ENCODE measurements around the gene KCNQ1.

The KCNQ1 gene

DNA sequence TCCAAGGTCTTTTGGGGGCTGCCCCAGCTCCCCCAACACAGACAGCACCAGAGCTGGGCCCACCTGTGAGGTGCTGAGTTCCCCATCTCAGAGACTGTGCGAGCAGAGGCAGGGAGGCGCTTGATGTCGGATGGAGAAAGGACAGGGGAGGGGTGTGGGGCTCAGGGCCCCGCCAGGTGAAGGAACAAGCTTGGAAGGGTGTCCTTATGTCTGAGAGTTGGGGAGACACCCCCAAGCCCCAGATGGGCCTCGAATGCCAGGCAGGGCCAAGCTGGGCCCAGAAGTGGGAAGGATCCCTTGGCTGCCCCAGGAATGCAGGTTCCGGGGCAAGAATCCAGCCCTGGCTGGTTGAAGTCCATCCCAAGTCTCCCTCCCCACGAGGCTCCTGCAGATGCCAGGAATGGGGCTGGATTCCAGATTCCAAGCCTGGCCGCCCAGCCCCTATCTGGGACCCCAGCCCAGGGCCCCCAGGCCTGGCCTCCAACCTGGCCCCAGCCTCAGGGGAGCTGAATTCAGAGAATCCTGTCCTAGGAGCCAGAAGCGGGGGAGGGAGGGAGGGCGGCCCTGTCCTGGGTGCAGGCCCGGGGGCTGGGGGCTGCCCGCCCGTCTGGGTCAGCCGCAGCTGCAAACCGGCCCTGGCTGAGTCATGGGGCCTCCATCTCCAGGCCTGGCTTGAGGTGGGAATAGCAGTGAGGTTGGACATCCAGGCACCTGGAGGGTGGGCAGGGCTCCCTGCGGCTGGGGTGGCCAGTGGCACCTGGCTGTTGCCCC, 389.9 kb downstream of the KCNQ1 start:
- H3K4me3 ChIP-seq (ENCODE audit: low read depth, low read length) = no peak overlapping the region
- DNase-seq (ENCODE audit: low read depth) = no peak

DNA sequence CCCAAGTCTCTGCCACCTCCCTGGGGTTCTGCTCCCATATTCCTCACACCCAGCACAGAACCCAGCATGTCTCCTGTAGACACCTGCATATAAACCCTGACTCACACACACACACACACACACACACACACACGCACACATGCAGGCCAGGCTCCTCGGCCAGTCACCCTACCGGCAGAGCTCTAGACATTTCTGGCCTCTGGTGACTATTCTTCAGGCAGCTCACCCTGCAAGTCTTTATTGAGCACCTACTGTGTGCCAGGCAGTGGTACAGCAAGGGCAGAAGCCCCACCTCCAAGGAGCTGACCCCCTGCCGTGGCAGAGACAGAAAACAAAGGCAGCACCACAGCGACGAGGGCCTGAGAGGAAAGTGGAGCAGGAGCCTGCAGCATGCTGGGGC, 390.5 kb downstream of the KCNQ1 start:
- DNase-seq (ENCODE audit: low read depth) = no peak
- H3K4me3 ChIP-seq (ENCODE audit: low read depth, low read length) = no peak overlapping the region

DNA sequence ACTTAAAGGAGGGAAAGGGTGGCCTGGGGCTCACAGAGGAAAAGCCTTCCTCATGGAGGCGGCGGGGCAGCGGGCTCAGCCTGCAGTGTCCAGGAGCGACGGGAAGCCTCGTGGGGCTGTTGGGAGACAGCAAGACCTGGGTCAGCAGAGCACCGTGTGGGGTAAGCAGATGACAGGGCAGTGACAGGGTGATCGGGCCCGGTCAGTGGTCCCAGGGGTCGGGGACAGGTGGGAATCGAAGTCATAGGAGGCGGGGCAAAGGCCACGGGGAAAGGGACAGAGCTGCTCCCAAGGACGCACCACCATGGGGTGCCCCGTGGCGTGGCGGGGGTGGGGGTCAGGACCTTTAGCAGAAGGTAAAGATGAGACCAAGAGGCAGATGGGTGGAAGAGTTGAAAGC, 390.9 kb downstream of the KCNQ1 start:
- H3K4me3 ChIP-seq (ENCODE audit: low read depth, low read length) = no peak overlapping the region
- DNase-seq (ENCODE audit: low read depth) = no peak

DNA sequence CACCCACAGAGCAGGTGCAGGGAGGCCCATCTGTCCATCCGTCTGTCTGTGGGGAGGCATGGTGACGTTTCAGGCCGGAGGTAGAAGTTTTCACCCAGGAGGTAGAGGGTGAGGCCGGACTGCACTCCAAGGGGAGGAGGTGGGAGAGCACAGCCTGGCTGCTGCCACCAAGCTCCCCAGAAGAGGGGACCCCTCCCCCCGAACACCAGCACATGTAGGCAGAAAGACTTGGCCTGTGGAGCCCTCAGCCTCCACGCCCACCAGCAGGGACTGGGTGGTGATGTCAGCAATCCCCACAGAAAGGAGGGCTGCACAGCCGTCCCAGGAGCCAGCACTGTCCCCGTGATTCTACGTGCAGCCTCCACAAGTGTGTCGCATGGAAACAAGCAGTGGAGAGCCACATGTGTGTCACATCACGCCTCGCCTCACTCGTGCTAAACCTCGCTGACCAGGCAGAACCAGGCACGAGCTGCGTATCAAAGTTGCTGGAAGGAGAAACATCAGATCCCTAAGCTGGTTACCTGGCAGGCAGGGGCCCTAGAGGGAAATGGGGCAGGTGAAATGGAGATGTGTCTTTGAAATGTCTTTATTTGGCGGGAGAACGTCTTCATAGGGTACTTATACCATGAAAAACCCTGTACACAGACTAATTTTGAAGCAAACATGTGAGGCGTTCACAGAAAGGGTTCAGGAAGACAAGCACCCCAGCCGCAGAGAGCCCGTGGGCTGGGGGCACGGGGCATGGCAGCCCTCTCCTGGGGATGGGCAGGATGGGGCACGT, 391.7 kb downstream of the KCNQ1 start:
- H3K4me3 ChIP-seq (ENCODE audit: low read depth, low read length) = no peak overlapping the region
- no peak for DNase-seq (ENCODE audit: low read depth)

DNA sequence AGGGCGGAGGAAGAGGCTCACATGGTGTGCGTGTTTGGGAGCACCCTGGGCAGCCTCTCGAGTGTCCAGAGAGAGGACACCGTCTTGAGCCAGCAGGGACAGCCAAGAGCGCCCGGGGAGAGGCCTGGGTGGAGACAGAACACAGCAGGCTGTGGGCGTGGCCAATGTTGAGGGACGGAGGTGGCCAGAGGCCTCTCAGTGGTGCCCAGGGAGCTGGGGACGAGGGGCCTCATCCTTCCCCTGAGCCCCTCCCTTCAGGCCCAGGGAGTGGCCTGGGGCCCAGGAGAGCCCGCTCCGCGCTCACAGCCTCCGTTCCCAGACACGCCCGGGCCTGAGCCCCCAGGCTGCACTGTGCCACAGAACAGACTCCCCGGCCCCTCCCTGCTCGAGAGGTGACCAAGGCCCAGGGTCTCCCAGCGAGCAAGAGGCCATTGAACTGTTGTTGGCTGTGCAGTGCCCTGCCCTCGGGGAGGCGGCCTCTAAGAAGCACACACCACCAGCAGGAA, 392.3 kb downstream of the KCNQ1 start:
- no peak for DNase-seq (ENCODE audit: low read depth)
- H3K4me3 ChIP-seq (ENCODE audit: low read depth, low read length) = no peak overlapping the region

DNA sequence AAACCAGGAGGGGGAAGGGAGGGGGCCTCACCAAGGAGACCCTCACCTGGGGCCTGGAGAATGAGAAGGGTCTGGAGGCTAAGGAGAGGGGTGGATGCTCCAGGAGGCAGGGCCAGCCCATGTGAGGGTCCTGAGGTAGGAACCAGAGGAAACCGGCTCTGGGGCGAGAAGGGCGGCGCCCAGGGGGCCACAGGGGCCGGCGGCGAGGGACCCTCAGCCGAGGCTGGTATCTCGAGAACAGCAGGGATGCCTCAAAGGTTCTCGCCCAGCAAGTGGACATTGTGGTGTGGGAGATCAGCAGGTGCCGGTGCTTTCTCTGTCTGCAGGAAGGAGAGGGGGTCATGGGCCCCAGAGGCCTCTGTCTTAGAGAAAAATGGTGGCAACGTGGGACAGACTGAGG, 392.8 kb downstream of the KCNQ1 start:
- DNase-seq (ENCODE audit: low read depth) = no peak
- H3K4me3 ChIP-seq (ENCODE audit: low read depth, low read length) = no peak overlapping the region

DNA sequence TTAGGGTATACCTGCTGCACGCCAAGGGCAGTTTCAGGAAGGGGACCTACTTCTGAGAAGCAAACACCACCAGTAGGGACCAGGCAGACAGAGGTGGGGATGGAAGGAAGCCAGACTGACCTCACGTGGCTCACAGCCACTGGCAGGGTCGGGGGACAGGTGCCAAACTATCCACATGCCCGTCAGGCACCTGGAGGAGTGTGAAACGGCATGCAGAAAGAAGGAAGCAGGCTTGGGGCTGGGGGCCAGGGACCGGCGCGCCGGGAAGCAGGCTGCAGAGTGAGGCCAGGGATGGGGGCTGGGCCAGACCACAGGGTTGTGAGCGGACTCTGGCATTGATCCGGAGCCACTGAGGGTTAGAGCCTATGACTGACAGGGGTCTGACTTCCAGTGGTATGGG, 393.3 kb downstream of the KCNQ1 start:
- H3K4me3 ChIP-seq (ENCODE audit: low read depth, low read length) = no peak overlapping the region
- no peak for DNase-seq (ENCODE audit: low read depth)

DNA sequence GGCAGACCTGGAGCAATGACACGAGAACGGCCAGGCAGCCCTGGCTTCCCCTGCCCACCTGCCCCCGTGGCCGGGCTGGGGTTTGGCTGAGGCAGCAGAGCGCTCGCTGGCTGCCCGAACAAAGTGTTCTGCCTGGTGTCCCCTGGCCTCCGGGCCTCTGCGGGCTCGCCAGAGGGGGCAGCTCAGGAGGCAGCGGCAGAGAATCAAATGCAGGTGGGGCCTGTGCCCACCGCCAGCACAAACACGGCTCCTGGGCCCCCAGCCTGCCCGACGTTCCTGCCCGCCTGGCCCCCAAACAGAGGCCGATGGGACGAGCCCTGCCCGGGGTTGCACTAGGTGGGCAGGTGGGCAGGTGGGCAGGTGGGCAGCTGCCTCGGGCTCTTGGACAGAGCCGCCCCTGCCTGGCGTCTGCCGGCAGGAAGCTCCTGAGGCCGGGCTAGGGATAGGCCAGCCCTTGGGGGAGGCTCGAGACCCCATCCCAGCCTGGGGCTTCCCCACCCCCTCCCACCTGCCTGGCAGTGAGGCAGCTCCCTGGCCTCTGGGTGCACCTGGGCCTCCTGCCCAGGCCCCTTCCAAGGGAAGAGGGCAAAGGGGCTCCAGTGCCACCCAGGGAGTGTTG, 394.0 kb downstream of the KCNQ1 start:
- H3K4me3 ChIP-seq (ENCODE audit: low read depth, low read length) = no peak overlapping the region
- DNase-seq (ENCODE audit: low read depth) = no peak

DNA sequence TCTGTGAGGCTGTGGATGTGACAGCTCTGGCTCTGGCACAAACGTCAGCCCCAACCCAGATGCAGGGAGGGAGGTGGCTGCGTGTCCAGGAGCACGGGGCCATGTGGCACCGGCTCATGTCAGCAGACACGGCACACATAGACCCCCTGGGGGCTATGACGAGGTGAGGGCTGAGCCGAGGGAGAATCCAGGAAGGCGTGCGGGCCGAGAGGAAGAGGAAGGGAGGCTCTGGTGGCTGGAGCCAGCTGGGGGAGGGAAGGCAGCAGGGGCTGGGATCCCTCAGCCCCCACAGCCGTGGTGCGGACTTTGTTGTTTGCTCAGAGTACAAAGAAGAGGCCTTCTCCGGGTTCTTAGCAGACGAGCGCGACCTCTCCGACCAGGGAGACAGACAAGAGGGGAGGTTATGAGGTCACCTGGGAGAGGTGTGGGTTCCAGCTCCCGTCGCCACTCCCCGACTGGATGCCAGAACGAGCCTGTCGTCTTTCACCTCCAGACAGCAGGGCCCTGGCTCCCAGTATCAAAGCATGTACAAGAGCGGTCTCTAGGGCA, 394.7 kb downstream of the KCNQ1 start:
- no peak overlapping the region for H3K4me3 ChIP-seq (ENCODE audit: low read depth, low read length)
- DNase-seq (ENCODE audit: low read depth) = no peak

DNA sequence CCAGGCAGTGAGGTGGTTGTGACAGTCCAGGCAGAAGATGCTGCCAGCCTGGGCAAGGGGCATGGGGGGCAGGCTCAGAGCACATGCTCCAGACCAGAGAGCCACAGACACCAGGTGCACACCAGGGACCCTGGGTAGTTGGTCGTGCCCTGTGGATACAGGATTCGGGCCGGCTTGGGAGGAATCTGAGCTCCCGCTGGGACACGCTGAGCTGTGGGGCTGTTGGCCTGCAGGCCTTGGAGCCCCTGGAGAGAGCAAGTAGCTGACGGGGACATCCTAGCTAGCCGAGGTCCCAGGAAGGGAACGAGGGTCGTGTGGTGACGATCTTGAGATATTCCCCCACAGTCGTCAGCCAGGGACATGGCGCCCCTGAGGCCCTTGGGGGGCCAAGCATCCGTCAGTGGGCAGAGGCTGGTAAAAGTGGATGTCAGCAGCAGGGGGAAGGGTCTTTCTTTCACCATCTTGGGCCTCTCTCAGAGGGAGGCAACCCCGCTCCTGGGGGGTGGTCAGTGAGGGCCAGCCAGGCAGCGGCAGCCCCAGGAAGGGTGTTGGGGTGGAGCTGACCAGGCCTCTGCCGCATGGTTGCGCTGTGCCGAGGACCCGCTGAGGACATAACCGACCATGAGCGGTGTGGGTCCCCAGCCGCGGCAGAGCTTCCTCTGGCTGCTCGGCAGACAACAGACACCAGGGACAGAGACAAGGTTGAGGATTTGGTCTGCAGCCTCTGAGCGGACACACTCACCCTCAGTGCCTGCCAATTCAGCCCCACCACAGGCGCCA, 396.8 kb downstream of the KCNQ1 start:
- no peak overlapping the region for H3K4me3 ChIP-seq (ENCODE audit: low read depth, low read length)
- no peak for DNase-seq (ENCODE audit: low read depth)

DNA sequence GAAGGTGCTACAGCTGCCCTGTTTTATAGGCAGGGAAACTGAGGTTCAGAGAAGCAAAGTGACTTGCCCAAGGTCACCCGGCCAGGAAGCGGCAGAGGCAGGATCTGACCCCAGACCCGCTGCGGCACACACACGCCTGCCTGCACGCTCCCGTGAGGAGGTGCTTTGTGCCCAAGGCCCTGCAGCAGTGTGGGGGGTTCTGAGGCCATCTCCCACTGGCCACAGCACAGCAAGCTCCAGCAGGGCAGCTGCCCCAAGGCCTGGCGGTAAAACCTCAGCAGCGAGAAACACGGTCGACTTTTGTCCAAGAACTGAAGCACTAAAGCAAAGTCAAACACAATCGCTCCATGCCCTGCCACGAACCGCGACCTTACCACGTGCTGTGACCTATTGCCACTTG, 398.1 kb downstream of the KCNQ1 start:
- DNase-seq (ENCODE audit: low read depth) = no peak
- no peak overlapping the region for H3K4me3 ChIP-seq (ENCODE audit: low read depth, low read length)

DNA sequence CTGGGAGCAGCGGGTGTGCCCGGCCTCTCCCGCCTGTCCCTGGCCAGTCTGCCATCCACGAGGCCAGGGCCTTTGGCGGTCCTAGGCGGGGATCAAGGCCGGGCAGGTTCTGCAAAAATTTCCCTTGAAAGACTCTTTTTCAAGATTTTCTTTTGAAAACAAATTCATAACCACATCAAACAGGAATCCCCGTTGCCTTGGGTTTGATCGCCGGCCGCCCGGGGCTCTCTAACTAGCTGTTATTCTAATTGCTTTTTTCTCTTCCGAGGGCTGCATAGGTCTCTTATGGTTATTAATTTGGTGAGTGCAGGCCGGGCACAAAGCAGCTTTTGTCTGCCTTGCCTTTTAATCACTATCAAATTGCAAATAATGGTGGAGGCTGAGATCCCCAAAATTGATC, 398.7 kb downstream of the KCNQ1 start:
- H3K4me3 ChIP-seq (ENCODE audit: low read depth, low read length) = no peak overlapping the region
- DNase-seq (ENCODE audit: low read depth) = no peak

DNA sequence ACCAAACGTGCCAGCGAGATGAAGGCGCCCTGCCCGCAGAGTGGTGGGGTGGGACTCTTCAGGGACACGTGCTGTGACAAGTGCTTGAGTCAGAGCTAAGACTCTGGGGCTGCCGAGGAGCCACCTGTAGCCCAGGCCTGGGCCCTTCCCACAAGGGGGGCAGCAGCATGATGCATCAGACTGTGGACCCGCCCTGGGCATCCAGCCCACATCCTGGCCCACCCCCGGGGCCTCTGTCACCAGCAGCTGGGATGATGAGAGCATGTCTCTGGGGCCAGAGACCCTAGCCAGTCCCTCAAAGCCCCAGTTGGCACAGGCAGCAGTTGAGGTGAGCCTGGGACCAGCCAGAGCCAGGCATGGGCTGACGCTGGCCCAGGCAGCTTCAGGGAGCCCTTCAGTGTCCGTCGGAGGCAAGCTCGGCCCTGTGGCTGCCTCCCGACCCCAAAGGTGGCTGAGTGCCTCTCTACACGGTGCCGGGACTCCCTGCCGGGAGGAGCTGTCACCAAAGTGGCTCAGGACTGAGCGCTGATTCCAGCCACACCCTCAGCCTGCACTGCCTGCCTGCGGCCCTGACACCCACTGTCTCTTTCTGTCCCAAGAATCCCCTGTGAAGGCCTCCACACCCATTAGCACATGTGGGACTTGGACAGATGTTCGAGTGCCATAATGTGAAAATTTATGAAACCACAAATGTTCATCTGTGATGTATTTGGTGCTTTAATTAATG, 399.5 kb downstream of the KCNQ1 start:
- H3K4me3 ChIP-seq (ENCODE audit: low read depth, low read length) = no peak overlapping the region
- no peak for DNase-seq (ENCODE audit: low read depth)

DNA sequence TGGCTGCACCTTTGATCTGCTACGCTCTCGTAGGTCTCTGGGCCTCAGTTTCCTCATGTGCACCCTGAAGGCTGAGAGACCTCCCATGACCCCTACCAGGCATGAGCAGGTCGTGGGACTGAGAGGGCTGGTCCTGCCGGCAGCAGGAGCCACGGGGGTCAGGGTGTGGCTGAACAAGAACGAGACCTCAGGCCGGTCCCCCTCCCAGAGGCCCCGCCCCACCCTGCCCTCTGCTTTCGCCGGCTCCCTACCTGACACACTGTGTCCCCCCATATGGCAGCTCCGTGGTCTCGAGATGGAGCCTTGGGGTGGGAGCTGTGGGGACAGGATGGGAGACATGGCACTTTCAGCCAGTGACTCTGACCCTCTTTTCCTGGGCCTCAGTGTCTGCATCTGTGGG, 400.2 kb downstream of the KCNQ1 start:
- no peak for DNase-seq (ENCODE audit: low read depth)
- H3K4me3 ChIP-seq (ENCODE audit: low read depth, low read length) = no peak overlapping the region

DNA sequence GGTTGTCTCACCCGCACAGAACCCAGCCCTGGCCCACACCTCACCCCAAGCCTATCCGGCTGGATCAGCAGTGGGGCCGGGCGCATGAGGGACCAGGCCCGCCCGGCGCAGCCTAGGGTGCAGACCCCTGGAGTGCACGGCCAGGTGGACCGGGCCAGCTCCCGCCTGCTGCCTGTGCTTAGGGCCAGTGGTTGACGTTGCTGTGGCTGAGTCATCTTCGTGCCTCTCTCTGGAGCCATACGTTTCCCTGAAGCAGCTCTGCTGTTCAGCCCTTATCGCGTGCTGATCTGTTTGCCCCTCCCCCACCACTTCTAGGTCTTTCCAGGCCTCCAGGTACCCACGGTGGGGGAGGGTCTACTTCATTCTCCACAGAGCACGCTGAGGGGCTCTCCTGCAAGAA, 401.2 kb downstream of the KCNQ1 start:
- no peak overlapping the region for H3K4me3 ChIP-seq (ENCODE audit: low read depth, low read length)
- no peak for DNase-seq (ENCODE audit: low read depth)

DNA sequence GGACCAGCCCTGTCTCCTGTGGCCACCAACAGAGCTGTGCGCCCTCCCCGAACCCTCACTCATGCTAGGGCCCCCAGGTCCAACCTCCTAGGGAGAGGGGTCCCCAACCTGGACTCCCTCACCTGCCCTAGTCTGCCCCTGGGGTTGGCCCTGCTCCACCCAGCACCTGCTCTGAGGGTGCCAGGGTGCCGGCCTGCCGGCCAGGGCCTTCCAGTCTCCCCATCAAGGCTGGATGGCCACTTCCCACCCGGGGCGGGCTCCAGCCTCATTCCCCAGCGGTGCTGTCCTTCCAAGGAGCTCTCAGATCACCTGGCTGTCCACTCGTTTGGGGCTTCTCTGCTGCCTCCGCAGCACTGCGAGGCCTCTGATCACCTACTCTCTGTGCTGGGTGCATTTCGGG, 401.7 kb downstream of the KCNQ1 start:
- no peak overlapping the region for H3K4me3 ChIP-seq (ENCODE audit: low read depth, low read length)
- no peak for DNase-seq (ENCODE audit: low read depth)

DNA sequence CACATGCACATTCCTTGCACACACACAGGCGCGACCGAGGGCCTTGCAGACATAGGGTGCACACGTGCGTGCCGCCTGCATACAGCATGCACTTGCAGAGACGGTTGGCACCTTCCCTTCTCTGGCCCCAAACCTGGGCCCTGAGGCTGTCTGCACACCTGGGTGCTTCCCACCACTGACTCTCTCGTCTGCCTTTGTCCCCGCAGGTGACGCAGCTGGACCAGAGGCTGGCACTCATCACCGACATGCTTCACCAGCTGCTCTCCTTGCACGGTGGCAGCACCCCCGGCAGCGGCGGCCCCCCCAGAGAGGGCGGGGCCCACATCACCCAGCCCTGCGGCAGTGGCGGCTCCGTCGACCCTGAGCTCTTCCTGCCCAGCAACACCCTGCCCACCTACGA, 402.8 kb downstream of the KCNQ1 start:
- DNase-seq (ENCODE audit: low read depth) = no peak
- H3K4me3 ChIP-seq (ENCODE audit: low read depth, low read length) = no peak overlapping the region

DNA sequence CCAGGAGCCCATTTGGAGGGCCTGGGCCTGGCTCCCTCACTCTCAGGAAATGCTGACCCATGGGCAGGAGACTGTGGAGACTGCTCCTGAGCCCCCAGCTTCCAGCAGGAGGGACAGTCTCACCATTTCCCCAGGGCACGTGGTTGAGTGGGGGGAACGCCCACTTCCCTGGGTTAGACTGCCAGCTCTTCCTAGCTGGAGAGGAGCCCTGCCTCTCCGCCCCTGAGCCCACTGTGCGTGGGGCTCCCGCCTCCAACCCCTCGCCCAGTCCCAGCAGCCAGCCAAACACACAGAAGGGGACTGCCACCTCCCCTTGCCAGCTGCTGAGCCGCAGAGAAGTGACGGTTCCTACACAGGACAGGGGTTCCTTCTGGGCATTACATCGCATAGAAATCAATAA, 403.7 kb downstream of the KCNQ1 start:
- no peak overlapping the region for H3K4me3 ChIP-seq (ENCODE audit: low read depth, low read length)
- DNase-seq (ENCODE audit: low read depth) = no peak

Measured in skeletal muscle cell (primary cell).